HK-2 (cell line): ENCODE data around the gene SLC25A6.
A peak's percentile ranks its signal among the peaks of the same experiment; 100 is the strongest.
"Not testable (repeated sequence)": the region's sequence is repeated elsewhere in the genome, so short reads cannot be mapped to it uniquely, and the experiment has no call there.

Experiments
- DNase-seq: peaks from one replicate; pipeline ENCODE4 v3.0.0-alpha.2; 2018; ENCODE audit not compliant: unreplicated experiment

Gene SLC25A6

GRCh38 chrX:1412551-1413161 lies 20.7 kb upstream of the SLC25A6 start:
- DNase-seq: no peak

DNA sequence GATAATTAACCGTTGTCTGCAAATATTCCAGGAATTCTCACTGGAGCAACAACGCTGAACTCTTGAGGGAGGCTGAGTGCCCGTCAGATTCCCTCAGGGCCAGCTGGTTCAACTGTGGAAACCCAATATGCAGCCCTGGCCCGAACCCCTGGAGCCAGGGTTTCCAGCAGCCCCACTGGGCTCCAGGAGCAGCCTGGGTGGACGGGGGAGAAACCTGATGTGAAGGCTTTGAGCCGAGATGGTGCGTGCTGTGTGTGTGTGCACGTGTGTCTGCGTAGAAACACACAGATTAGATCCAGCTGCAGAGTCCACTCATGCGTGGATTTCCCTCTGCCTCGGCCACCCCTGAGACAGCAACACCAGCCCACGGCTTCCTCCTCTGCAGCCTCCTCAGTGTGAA lies 19.4 kb upstream of the SLC25A6 start:
- no peak for DNase-seq

DNA sequence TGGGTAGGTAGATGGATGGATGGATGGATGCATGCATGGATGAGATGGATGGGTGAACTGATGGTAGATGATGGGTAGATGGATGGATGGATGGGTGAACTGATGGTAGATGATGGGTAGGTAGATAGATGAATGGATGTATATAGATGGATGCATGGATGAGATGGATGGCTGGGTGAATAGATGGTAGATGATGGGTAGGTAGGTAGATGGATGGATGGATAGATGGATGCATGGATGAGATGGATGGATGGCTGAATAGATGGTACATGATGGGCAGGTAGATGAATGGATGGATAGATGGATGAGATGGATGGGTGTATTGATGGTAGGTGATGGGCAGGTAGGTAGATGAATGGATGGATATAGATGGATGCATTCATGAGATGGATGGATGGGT lies 15.1 kb upstream of the SLC25A6 start:
- DNase-seq: no peak

- not testable (repeated sequence) for DNase-seq
These were observed 13.9 kb upstream of the SLC25A6 start for GRCh38 chrX:1405769-1406168.

- DNase-seq: not testable (repeated sequence)
These were observed 12.0 kb upstream of the SLC25A6 start for GRCh38 chrX:1403867-1404266.

DNA sequence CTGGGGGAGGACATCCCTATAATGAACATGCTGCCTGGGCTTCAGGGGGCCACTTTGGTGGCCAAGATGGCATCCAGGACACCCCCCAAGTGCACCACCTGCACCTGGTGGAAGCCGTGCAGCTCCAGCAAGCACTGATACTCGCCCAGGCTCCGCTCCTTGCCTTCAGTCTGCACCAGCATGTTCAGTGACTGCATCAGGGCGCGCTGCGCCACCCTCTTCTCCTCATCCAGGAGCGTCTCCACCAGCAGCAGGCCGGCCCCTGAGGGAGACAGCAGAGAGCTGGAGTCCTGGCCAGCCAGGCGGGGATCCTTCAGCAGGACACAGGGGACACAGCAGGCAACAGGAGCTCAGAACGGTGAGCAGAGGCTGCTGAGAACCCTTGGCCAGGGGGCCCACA lies 11.3 kb upstream of the SLC25A6 start:
- no peak for DNase-seq

DNA sequence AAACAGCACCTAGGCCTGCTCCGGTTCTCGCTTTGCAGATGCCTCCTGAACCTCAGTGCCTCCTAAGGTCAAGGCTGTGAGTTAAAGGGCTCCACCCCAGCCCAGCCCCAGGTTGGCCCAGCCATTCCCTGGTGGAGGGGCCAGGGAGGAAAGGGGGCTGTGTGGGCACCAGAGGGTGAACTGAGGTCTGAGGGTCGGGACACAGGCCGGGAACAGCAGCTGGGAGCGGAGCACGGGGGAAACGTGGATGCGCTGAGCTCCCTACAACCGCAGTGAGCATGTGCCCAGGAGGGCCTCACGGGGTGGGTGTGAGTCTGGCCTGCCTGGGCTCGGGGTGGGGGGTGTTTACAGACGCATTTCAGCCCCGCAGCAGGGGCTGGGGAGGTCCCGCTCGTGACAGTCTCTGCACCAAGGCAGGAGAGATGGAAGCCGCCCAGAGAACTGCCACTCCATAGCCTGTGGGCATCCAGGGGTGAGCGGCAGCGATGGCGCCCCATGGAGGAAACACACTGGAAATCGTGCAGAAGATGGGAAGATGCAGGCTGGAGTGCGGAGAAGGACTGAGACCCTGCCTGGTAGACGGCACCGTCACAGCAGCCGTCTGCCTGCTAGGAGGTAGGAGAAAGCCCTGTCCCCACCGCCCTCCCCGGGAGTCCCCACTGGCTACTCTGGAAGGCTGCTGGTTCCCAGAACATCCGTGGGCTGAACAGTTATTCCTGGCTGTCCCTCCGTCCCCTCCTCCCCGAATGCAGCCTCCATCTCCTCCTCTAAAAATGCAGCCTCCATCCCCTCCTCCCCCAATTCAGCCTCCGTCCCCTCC lies 9.9 kb upstream of the SLC25A6 start:
- DNase-seq: no peak

- no peak for DNase-seq
These were observed 9.0 kb upstream of the SLC25A6 start for GRCh38 chrX:1400742-1401471.

- no peak for DNase-seq
These were observed 8.1 kb upstream of the SLC25A6 start for GRCh38 chrX:1400049-1400448.

DNA sequence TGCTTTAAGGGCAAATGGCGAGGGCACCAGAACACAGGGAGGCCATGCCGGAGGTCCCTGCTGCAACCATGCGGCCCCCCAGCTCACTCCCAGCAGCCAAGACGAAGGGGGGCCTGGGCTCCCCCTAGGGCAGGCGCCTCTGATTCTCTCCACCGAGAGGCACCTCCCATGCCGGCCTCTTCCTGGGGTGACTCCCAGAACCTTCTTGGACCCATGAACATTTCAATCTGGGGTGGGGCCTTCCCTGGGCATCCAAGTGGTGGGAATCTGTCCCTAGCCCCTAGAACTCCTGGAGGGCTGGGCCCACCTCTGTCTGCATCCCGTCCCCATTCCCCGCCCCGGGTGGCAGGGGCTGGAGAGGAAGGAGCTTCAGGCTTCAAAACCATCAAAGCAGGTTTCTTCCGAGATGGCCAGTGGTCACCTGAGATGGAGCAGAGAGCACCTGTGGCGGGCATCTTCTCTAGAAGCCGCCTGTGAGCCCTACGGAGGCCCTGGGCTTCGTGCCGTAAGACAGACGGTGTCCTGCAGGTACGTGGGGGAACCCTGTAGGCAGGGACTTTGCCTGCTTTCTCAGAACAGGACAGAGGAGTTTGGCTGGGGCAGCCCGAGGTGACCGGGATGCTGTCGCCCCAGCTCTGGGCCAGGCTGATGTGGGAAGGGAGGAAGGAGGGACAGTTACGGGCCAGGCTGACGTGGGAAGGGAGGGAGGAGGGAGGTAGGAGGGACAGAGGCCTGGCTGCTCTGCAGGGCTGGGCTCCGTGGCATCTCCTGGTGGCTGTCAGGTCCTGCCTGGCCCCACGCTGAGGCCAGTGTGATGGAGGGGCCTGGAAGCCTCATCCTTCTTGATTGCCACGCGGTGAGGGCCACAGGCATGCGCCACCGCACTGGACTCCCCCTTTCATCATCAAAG lies 6.8 kb upstream of the SLC25A6 start:
- DNase-seq: no peak

GRCh38 chrX:1397441-1398270 lies 5.7 kb upstream of the SLC25A6 start:
- no peak for DNase-seq

DNA sequence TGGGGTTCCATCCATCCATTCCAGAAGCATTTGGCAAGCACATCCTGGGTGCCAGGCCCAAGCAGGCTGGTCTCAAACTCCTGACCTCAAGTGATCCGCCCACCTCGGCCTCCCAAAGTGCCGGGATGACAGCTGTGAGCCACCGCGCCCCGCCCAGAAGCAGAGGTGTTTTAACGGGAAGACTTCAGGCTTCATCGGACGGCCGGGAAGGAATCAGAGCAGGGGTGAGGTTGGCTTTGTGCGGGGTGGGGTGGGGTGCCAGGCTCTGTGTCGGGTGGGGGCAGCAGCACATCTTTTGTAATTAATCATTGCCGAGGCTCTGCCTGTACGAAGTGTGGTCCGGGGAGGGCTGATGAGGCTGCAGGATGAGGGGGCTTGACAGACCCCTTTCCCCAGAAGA lies 5.1 kb upstream of the SLC25A6 start:
- no peak for DNase-seq

GRCh38 chrX:1395646-1396216 lies 3.8 kb upstream of the SLC25A6 start:
- DNase-seq: no peak

DNA sequence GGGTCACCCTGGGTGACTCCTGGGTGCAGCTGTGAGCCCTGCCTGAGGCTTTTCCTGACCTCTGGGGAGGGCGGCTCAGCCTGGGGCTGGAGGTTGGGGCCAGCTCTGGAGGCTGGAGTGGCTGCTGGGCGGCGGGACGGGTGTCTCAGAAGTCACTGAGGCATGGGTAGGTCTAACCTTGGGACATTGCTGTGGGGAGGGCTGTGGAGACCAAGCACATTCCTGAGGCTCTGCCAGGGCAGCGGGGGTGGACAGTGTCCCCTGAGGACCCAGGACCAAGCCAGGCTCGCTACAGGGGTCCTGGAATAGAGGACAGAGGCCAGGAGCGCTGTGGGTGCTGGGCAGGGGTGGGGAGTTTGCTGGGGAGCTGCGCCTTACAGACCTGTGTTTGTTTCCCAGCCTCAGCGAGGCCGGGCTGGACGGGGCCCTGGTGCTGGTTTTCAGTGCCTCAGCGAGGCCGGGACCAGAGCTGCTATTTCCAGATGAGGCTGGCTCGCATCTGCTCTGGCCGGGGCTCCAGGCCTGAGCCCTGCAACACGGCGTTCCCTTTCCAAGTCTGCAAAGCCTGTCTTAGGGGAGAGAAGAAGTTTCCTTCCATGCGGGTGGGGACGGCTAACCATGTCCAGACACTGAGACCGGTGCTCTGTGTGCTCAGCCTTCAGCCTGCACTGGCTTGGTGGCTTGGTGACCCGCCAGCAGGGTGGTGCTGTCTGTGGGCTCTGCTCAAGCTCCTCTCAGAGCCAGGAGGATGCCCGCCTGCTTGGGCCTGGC lies 3.0 kb upstream of the SLC25A6 start:
- DNase-seq: no peak

DNA sequence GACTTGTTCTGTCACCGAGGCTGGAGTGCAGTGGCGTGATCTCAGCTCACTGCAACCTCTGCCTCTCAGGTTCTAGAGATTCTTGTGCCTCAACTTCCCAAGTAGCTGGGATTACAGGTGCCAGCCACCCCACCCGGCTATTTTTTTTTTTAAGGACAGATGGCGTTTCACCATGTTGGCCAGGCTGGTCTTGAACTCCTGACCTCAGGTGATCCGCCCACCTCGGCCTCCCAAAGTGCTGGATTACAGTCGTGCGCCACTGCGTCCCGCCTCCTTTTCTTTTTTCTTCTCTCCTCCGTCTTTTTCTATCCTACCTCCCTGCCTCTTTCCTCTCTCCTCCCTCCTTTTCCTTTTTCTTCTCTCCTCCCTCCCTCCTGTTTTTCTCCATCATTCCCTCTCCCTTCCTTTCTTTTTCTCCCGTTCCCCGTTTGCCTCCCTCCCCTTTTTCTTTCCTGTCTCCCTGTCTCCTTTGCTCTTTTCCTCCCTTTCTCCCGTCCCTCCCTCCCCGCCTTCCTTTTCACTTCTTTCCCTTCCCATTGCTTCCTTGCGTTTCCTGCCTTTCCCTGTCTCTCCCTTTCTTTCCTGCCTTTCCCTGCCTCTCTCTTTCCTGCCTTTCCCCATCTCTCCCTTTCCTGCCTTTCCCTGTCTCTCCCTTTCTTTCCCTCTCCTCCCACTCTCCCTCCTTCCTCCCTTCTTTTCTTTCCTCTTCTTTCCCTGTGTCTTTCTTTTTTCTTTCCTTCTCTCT lies 2.1 kb upstream of the SLC25A6 start:
- no peak for DNase-seq

DNA sequence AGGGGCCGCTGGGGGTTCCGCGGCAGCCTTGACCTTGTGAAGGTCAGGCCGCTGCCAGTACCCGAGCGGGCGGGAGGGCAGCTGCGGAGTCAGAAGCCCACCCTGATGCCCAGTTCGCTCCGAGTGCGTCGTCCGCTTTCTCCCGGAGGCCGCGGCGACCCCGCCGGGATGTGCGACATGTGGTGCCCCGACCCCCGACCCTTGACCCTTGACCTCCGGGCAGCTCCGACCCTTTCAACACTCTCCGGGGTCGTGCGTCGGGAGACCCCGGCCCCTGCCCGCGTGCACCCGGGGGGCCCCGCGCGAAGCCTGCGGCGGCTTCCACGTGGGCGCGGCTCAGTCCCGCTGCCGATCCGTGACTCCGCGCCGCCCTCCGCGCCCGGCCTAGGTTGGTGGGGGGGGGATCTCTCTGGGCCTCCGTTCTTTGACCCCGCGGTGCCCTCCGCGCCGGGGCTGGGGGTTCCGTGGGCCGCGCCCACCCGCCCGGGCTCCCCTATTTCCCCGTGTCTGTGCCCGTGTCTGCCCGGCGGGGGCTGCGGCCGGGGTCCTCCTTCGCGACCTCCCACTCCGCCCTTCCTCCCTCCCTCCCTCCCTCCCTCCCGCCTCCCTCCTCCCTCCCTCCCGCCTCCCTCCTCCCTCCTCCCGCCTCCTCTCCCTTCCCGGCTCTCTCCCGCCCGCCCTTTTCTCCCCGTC lies 609 bp upstream of the SLC25A6 start:
- DNase-seq: peak; percentile 70

- DNase-seq: peak; percentile 86
These were observed 575 bp downstream of the SLC25A6 start for GRCh38 chrX:1391370-1391706.

GRCh38 chrX:1390621-1391369 lies 1.1 kb downstream of the SLC25A6 start:
- no peak for DNase-seq
